GM19438 (cell line): Measurements from ENCODE around the gene P3H3.

Source experiments
- ATAC-seq: cut with Tn5 transposase; IDR thresholded peaks from one replicate; pipeline ENCODE4 v1.9.1; 2021; ENCODE audit warnings: low read depth; ENCODE audit not compliant: unreplicated experiment

P3H3 gene

DNA sequence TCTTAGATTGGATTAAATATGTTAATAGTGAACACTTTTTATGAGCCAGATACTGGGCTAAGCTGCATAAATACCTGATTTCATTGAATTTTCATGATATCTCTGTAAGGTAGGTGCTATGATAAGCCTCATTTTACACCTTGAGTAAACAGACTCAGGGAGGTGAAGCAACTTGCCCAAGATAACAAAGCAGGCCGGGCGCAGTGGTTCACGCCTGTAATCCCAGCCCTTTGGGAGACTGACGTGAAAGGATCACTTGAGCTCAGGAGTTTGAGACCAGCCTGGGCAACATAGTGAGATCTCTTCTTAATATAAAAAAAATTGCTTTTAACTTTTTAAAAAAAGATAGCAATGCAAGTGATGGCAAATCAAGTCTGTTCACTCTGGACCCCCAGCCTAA is 13.9 kb downstream of the P3H3 start:
- ATAC-seq = no peak

DNA sequence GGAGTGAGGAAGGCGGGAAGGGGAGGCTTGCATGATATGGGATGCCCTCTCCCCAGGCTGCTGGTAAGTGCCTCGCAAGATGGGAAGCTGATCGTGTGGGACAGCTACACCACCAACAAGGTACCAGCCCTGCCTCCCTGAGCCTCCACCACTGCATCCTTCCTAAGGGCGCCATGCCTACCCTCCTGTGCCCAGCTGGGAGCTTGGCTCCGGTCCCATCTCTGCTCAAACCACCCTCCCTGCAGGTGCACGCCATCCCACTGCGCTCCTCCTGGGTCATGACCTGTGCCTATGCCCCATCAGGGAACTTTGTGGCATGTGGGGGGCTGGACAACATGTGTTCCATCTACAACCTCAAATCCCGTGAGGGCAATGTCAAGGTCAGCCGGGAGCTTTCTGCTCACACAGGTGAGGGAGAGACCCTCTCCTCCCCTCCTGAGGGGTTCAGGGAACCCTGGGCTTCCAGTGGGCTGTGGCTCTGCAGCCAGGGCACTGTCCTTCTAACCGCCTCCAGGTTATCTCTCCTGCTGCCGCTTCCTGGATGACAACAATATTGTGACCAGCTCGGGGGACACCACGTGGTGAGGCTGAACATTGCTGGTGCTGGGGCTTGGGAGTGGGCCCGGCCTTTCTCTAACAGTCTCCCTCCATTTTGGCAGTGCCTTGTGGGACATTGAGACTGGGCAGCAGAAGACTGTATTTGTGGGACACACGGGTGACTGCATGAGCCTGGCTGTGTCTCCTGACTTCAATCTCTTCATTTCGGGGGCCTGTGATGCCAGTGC is 15.1 kb downstream of the P3H3 start:
- no peak for ATAC-seq

DNA sequence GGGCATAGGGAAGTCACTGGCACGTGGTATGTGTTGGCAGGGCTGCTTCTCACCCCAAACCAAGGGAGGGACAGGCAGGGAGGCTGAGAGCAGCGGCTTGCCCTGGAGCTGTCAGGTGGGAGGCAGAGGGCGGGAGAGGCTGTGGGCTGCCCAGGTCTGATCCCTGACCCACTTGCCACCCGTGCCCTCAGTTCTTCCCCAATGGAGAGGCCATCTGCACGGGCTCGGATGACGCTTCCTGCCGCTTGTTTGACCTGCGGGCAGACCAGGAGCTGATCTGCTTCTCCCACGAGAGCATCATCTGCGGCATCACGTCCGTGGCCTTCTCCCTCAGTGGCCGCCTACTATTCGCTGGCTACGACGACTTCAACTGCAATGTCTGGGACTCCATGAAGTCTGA is 17.2 kb downstream of the P3H3 start:
- no peak for ATAC-seq

DNA sequence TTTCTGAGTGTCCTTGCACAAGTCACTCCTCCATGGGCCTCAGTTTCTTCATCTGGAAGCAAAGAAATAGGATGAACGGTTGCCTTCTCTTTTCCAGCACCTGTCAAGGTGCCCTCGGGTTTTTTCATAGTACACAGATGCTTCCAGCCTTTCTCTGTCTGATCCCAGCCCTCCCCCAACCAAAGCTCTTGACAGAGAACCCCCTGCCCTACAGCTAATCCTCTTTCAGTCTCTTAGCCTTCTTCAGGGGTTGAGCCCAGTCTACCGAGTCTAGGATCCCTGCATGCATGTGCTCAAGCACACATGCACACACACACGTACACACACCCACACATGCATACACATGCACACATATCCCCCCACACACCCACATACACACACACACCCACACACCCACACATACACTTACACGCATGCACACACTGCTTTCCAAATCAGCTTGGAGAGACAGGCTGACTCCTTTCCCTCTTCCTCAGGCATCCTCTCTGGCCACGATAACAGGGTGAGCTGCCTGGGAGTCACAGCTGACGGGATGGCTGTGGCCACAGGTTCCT is 18.2 kb downstream of the P3H3 start:
- ATAC-seq = no peak

DNA sequence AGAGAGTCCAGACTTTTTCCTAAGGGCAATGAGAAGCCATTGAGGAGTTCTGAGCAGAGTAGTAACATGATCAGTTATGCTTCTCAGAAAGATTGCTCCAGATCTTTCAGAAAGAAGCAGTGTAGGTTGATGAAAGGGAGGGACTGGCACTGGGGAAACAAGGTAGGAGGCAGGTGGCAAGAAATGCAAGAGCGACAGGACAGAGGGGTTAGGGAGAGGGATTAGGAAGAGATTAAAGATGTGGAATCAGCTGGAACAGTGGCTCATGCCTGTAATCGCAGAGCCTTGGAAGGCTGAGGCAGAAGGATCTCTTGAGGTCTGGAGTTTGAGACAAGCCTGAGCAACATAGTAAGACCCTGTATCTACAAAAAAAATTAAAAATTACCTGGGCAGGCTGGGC is 19.5 kb downstream of the P3H3 start:
- ATAC-seq = no peak

DNA sequence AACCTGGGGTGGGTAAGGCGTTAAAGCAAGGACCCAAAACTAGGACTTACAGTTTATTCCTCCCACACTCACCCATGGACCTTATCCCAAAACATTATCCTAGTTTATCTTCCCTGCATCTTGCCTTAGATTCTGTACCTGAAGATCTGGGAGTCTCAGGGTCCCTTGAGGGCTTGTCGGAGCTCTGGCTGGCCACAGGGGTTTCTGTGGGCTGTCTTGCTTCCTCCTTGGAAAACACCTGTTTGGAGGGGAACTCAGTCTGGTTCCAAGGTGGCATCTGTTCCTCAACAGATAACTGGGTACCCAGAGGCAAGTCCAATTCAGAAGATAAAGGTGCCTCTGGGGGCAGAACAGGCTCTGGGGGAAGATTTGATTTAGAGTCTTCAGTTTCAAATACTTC is 21.2 kb downstream of the P3H3 start:
- no peak for ATAC-seq

DNA sequence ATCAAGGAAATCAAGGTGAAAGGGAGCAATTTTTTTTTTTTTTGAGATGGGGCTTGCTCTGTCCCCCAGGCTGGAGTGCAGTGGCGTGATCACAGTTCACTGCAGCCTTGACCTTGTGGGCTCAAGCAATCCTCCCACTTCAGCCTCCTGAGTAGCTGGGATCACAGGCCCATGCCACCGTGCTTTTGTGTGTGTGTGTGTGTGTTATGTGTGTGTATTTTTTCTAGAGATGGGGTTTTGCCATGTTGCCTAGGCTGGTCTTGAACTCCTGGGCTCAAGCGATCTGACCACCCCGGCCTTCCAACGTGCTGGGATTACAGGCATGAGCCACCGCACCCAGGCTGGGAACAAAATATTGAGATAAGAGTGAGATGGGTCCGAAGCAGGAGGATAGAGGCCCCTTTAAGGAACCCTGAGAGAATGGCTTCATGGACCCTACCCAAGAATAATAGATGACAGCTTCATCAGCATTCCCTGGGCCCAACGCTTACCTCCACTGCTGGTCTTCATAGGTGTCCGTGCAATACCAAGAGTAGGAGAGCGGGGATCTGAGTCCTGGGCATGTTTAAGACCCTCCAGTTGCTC is 21.9 kb downstream of the P3H3 start:
- ATAC-seq = no peak

DNA sequence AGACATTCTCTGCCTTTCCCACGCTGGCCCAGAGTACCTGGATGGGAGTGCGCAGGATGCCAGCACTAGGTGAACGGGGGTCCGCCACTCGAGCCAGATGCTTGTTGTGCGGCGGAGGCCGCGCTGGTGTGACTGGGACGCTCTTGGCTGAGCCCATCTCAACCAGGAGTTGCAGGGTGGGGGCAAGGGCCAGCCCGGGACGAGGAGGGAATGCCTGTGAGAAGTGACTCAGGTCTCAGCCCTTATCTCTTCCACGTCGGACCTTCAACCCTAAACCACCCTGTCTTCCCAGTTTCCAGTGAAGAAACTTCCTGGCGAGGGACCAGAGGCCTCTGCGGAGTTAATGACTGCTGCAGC is 22.6 kb downstream of the P3H3 start:
- ATAC-seq = no peak

DNA sequence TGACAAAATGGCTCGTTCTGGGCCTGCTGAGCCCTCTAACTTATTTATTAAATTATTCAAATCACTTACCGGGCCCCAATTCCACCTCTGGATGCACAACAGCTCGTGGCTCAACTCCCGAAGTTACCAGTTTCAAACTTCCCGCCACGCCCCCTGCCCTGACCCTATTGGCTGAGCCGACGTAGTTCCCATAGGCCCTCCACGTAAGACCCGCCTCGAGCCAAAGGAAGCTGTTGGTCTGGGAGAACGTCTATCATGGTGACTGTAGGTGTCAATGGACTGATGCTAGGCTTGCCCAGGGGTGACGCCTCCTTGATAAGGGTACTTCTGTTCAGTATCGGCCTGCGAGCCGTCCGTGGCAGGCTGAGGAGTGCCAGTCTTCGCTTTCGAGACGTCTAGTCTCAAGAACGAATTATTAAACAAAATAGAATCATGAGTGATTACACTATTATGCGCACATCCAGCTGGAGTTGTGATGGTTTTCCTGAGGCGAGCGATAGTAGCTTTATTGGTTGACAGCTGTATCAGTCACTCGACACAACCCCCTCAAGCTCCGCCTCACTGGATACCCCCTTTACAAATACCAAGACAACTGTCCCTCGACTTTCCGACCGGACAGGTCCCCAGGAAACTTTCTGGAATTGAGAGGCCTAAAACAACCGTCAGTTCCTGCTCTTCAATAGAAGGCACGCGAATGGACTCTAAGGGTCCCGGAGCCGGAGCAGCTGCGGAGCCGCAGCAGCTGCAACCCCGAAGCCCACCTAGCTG is 23.1 kb downstream of the P3H3 start, which contains the start of gene CDCA3:
Gene CDCA3 (minus strand): TSS at position 134 of the 768 bp plus-strand sequence. CDS start 334 bp downstream, outside the sequence.
- ATAC-seq = peak; percentile 53

DNA sequence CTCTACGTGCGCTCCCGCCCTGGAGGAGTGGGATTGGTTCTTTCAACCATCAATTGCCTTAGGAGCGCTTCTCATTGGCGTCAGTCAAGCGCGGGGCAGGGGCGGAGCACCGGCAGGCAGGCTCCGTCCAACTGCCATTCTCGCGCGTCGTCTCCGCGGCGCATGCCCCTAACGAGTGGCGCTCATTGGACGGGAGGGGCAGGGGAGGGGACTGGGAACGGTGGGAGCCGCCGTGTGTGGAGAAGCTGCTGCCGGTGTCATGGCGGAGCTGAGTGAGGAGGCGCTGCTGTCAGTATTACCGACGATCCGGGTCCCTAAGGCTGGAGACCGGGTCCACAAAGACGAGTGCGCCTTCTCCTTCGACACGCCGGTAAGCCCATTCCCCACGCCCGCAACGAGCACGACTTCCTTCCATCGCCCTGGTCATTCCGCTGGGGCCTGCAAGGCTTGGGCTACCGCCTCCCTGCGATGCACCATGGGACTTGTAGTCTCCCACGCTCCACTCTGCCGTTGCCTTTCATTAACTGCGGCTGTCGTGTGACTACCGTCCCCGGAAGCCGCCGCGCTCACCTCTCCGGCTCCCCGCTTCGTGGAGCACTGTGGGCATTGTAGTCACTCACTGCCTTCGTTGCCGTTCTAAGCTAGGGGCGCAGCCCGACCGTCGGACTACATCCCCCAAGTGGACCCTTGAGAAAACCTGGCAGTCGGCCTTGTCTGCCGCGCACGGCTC is 23.9 kb downstream of the P3H3 start, which contains the start of gene USP5:
Gene USP5 (plus strand): TSS at position 230 of the 730 bp plus-strand sequence. CDS start 30 bp downstream, at position 260.
- ATAC-seq = peak; percentile 71

DNA sequence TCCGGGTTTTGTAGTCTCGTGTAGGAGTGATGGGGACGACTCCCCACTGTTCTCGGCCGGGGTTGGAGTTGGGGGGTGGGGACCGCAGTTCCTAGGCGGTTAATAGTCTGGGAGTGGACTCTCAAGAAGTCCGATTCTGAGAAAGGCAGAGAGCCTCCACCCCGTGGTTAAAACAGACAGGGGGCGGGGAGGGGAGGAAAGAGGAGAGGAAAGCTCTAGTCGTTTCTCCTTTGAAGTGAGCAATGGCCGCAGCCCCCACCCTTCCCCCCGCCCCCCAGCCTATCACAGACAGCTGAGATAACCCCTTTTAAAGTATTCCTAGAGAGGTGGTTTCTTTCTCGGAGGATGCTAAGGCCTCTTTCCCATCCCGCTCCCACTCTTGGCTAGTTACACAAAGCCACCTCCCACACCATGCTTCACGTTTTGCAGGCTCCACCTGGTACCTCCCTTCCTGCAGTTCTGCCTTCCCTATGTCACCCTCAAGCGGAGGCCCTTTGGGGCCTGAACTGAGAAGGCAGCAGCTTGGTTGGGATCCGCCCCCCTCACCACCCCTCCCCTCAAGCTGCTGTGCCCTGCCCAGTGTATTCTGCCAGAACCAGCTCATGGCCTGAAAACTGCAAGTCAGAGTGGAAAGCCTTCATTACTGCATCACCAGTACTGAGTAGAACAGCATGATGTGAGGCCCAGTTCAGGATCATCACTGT is 24.6 kb downstream of the P3H3 start:
- ATAC-seq = no peak

DNA sequence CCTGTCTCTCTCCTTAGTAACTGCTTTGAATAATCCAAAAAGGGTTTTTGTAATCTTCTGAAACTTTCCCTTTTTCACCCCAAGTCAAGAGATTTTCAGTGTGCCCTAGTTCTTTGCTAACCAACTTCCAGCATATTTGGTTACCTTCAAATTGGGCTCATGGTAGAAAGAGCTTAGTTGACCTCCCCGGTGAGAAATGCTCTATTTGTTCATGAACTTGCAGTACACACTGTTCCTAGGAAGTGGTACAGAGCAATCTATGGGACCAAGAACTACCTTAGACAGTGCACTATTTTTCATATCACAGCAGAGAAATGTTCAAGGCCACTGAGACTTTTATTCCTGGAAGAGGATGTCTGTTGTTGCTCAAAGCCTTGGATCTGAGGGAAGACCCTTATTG is 25.4 kb downstream of the P3H3 start:
- ATAC-seq = no peak

DNA sequence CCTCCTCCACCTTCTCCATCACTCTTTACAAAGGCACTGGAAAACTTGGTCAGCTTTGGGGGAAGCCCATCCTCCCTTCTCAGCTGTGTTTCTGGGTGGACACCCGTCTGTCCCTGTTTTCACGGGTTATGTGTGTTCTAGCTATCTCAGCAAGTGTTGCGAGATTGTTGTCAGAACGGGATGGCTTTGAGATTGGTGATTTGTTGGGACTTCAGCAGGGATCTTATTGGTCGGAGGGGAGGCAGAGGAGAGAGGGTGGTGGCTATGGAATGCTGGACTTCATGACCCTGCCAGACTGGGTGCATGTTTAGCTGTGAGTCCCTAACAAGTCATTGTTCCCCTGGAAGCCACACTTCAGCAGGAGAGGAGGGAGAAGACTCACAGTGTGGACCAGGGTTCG is 25.8 kb downstream of the P3H3 start:
- ATAC-seq = no peak

DNA sequence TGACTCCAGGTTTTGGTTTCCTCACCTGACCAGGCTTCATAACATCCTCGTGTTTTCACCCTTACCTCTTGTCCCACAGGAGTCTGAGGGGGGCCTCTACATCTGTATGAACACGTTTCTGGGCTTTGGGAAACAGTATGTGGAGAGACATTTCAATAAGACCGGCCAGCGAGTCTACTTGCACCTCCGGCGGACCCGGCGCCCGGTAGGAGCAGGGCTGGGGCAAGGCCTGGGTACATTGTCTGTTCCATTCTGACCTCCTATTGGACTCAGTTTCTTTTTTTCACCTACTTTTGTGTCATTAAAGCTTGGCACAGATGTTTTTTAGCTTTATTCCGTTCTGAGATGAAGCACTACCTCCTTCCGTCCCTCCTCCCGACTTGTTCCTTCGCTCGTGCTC is 27.1 kb downstream of the P3H3 start:
- ATAC-seq = no peak

DNA sequence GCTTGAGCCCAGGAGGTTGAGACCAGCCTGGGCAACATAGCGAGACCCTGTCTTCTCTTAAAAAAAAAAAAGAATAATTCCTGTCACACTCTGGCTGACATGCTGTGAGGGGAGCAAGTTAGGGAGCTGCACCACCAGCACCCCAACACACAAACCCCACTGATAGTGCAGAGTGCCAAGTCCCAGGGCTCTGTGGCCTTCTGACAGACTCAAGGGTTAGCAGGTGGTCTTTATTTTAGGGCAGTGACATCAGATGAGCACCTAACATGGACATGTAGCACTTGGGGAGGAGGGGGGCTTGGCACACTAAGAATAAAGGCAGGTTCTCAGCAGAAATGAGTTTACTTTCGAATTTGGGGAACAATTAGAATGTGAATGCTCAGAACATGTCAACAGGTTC is 30.6 kb downstream of the P3H3 start:
- ATAC-seq = no peak

DNA sequence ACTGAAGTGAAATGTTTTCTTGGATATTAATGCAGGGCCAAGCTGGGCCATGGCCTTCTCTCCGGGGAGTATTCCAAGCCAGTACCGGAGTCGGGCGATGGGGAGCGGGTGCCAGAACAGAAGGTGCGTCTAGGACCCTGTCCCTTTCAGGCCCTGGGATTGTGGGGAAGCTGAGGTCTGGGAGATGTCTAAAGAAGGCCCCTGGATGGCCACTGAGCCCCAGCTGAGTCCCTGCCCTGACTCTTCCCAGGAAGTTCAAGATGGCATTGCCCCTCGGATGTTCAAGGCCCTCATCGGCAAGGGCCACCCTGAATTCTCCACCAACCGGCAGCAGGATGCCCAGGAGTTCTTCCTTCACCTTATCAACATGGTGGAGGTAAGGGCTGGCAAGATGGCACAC is 31.9 kb downstream of the P3H3 start:
- ATAC-seq = no peak

DNA sequence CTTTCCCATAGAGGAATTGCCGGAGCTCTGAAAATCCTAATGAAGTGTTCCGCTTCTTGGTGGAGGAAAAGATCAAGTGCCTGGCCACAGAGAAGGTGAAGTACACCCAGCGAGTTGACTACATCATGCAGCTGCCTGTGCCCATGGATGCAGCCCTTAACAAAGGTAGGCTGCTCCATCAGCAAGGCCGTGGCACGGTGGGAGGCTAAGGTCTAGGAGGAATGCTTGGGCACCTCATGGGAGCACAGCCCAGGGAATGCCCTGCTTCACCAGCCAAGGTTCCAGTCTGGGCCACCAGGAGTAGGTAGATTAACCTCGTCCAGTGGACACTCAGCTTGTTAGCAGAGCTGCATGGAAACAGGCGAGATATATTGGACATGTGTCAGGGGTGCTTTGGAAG is 32.7 kb downstream of the P3H3 start:
- ATAC-seq = no peak

DNA sequence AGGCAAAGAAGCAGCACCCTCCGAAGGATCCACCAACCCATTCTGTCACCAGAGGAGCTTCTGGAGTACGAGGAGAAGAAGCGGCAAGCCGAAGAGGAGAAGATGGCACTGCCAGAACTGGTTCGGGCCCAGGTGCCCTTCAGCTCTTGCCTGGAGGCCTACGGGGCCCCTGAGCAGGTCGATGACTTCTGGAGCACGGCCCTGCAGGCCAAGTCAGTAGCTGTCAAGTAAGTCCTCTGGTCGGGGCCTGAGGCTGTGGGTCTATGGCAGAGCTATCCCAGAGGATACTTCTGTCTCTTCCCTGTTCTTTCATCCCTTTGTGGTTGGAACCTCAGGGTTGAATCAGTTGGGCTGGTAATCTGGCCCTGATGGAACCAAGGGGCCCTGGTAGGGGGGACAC is 33.2 kb downstream of the P3H3 start:
- no peak for ATAC-seq

DNA sequence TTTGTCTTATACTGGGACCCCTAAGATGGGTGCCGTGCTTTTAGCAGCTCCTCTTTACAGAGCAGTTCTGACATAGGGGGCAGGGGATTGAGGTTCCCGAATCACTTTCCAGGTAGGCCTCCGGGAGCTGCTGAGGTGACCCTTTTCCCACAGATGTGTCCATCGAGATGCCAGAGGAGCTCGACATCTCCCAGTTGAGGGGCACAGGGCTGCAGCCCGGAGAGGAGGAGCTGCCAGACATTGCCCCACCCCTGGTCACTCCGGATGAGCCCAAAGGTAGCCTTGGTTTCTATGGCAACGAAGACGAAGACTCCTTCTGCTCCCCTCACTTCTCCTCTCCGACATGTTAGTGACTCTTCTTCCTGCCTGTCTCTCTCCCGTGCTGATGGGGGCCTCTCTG is 34.8 kb downstream of the P3H3 start:
- ATAC-seq = no peak
